ENCODE measurements around the gene SMARCA4. TPM values are rescaled to one million over a fixed set of nuclear protein-coding genes. Genes with fewer than 3 reads are reported as not detected.
A peak's percentile ranks its signal among the peaks of the same experiment; 100 is the strongest.

Gene SMARCA4
- total RNA-seq, 1 experiment from 2014 or later: 261 TPM

DNA sequence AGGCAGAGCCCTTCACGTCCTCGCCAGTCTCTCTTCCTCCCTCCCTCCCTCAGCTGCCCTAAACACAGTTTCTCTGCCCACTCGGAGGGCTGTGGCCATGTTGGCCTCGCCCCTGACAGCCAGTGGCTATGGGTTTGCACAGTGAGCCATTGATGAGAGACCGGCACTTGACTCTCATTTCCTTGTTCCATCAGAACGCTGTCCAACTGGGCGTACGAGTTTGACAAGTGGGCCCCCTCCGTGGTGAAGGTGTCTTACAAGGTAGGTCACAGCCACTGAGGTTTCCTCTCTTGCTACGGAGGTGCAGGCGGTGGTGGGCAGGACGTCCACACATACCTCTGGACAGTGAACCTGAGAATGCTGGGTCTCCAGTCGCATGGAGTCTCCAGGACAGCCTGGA is 57.9 kb downstream of the SMARCA4 start:
- Mint-ChIP-seq H3K27ac (peak overlapping the region in 2 of 3 experiments; percentile 45 to 91; a peak in 4 of 7 replicates), H3K9me3 (no peaks in the 10 kb centered on the region; a peak in 1 of 5 replicates), H3K36me3 (ENCODE audit: insufficient read depth in 1 of 3, low read depth in 3 of 3) (peaks cover 49 to 98% (median 94%) of the 10 kb centered on the region in 3 experiments; a peak in 6 of 7 replicates), H3K4me1 (no peaks in the 10 kb centered on the region), H3K4me3 (no peak overlapping the region; a peak in 1 of 5 replicates), H3K27me3 (ENCODE audit: low read depth) (no peaks in the 10 kb centered on the region)
- no peak for TF ChIP-seq CTCF (conservative IDR thresholded peaks at IDR 0.05)
- no peak overlapping the region for H3K4me2 ChIP-seq (ENCODE audit: insufficient read depth, insufficient read length, low read length)
- H2BK20ac ChIP-seq (ENCODE audit: low read depth, low read length, poor library complexity, severe bottlenecking): no peak overlapping the region
- no peak overlapping the region for H2BK12ac ChIP-seq (ENCODE audit: insufficient read length, low read depth, low read length)
- DNase-seq: no peak
- WGBS (ENCODE audit: extremely low coverage, insufficient read length, low lambda C conversion rate): no CpG with 5 or more reads among the region's 13 CpGs
- no peak overlapping the region for H3K27ac ChIP-seq (ENCODE audit: insufficient read length, low read depth, low read length)
- H3K9ac ChIP-seq (ENCODE audit: extremely low read depth, insufficient read length, low read length): no peak overlapping the region
- no peak overlapping the region for H2AK5ac ChIP-seq (ENCODE audit: insufficient read length, low read length)
- no peak overlapping the region for H3K56ac ChIP-seq (ENCODE audit: insufficient read length, low read depth, low read length)
- H3K79me2 ChIP-seq (ENCODE audit: insufficient read depth, low read length): no peaks in the 10 kb centered on the region
- H3K14ac ChIP-seq (ENCODE audit: insufficient read depth, low read length): no peak overlapping the region
- no peak overlapping the region for H2BK5ac ChIP-seq (ENCODE audit: insufficient read length, low read length)
- H2BK15ac ChIP-seq (ENCODE audit: low read depth, low read length): no peak overlapping the region
- H4K20me1 ChIP-seq (ENCODE audit: control insufficient read depth, insufficient read depth, insufficient read length): no peaks in the 10 kb centered on the region
- no peaks in the 10 kb centered on the region for H3K23me2 ChIP-seq (ENCODE audit: insufficient read length, low read depth, low read length, poor library complexity, severe bottlenecking)
- H3K4ac ChIP-seq (ENCODE audit: low read depth, low read length): no peak overlapping the region
- H3T11ph ChIP-seq (ENCODE audit: low read length): no peak overlapping the region
- no peaks in the 10 kb centered on the region for H3K4me1 ChIP-seq (ENCODE audit: insufficient read depth, low read length)
- H3K18ac ChIP-seq (ENCODE audit: insufficient read length, low read depth, low read length): no peak overlapping the region
- H2AFZ ChIP-seq (ENCODE audit: low read length): no peak overlapping the region
- no peak overlapping the region for H4K8ac ChIP-seq (replicated peaks; ENCODE audit: insufficient read length, low read depth, low read length)
- H4K91ac ChIP-seq (ENCODE audit: insufficient read length, low read depth, low read length): no peak overlapping the region
- H3K79me1 ChIP-seq (ENCODE audit: insufficient read depth, low read depth, low read length, poor library complexity, severe bottlenecking): no peaks in the 10 kb centered on the region
- H3K9me3 ChIP-seq (ENCODE audit: control insufficient read depth, low read depth, low read length): no peaks in the 10 kb centered on the region
- no peaks in the 10 kb centered on the region for H3K27me3 ChIP-seq (ENCODE audit: insufficient read depth, low read length)
- no peak overlapping the region for H3K23ac ChIP-seq (ENCODE audit: insufficient read length, low read depth, low read length)
- H2BK120ac ChIP-seq (ENCODE audit: low read depth, low read length, poor library complexity, severe bottlenecking): no peak overlapping the region
- no peak overlapping the region for H4K5ac ChIP-seq (ENCODE audit: insufficient read length, low read depth, low read length)
